ENCODE data around the gene SMIM36. TPM values are rescaled to one million over a fixed set of nuclear protein-coding genes. Genes with fewer than 3 reads are reported as not detected.

SMIM36 gene
- not detected for polyA plus RNA-seq

- Mint-ChIP-seq H3K36me3 (no peaks in the 10 kb centered on the region), H3K4me1 (peaks cover 0 to 4% of the 10 kb centered on the region in 2 donors), H3K27me3 (ENCODE audit: low read depth in 3 of 3) (peaks cover 0 to 10% (median 2%) of the 10 kb centered on the region in 3 donors), H3K4me3 (no peak within 1 kb of the TSS), H3K27ac (no peak within 1 kb of the TSS), H3K9me3 (no peaks in the 10 kb centered on the region)
- DNase-seq: no peak
Observed at GRCh38 chr17:55510986-55511721, at the start of gene SMIM36. SMIM36 (minus strand) TSS chr17:55511452.

GRCh38 chr17:55555772-55556171 lies 44.5 kb upstream of the SMIM36 start:
- Mint-ChIP-seq H3K9me3 (no peaks in the 10 kb centered on the region), H3K27me3 (ENCODE audit: low read depth in 3 of 3) (peaks cover 3 to 14% (median 8%) of the 10 kb centered on the region in 3 donors), H3K36me3 (no peaks in the 10 kb centered on the region), H3K27ac (no peak overlapping the region), H3K4me3 (no peak overlapping the region), H3K4me1 (no peaks in the 10 kb centered on the region)
- no peak for DNase-seq

- H3K4me3 Mint-ChIP-seq: no peak overlapping the region
- no peak for DNase-seq
- no peak overlapping the region for H3K27ac Mint-ChIP-seq
Observed at GRCh38 chr17:55549140-55549539, 37.9 kb upstream of the SMIM36 start.

GRCh38 chr17:55546991-55547664 lies 35.9 kb upstream of the SMIM36 start:
- Mint-ChIP-seq H3K36me3 (no peaks in the 10 kb centered on the region), H3K4me1 (no peaks in the 10 kb centered on the region), H3K27ac (no peak overlapping the region), H3K27me3 (ENCODE audit: low read depth in 3 of 3) (peaks cover 0 to 12% (median 4%) of the 10 kb centered on the region in 3 donors), H3K9me3 (peaks cover 0 to 7% (median 0%) of the 10 kb centered on the region in 6 donors), H3K4me3 (no peak overlapping the region)
- no peak for DNase-seq

More at GRCh38 chr17:55549140-55549539, 37.9 kb upstream of the SMIM36 start:
- Mint-ChIP-seq H3K4me1 (no peaks in the 10 kb centered on the region), H3K27me3 (ENCODE audit: low read depth in 3 of 3) (peaks cover 0 to 11% (median 5%) of the 10 kb centered on the region in 3 donors), H3K9me3 (peaks cover 0 to 4% (median 0%) of the 10 kb centered on the region in 6 donors), H3K36me3 (no peaks in the 10 kb centered on the region)

GRCh38 chr17:55546481-55546880 lies 35.2 kb upstream of the SMIM36 start:
- Mint-ChIP-seq H3K27me3 (ENCODE audit: low read depth in 3 of 3) (peaks cover 0 to 12% (median 4%) of the 10 kb centered on the region in 3 donors), H3K4me1 (no peaks in the 10 kb centered on the region), H3K4me3 (no peak overlapping the region), H3K36me3 (no peaks in the 10 kb centered on the region), H3K9me3 (peaks cover 0 to 8% (median 0%) of the 10 kb centered on the region in 6 donors), H3K27ac (no peak overlapping the region)
- DNase-seq: no peak

GRCh38 chr17:55545806-55546205 lies 34.6 kb upstream of the SMIM36 start:
- DNase-seq: no peak
- Mint-ChIP-seq H3K27me3 (ENCODE audit: low read depth in 3 of 3) (peaks cover 0 to 12% (median 4%) of the 10 kb centered on the region in 3 donors), H3K36me3 (no peaks in the 10 kb centered on the region), H3K4me1 (no peaks in the 10 kb centered on the region), H3K9me3 (peaks cover 0 to 8% (median 0%) of the 10 kb centered on the region in 6 donors), H3K27ac (no peak overlapping the region), H3K4me3 (no peak overlapping the region)

GRCh38 chr17:55543709-55544108 lies 32.5 kb upstream of the SMIM36 start:
- no peaks in the 10 kb centered on the region for H3K36me3 Mint-ChIP-seq
- H3K4me3 Mint-ChIP-seq: no peak overlapping the region
- no peak overlapping the region for H3K27ac Mint-ChIP-seq
- no peaks in the 10 kb centered on the region for H3K4me1 Mint-ChIP-seq
- peaks cover 0 to 4% (median 0%) of the 10 kb centered on the region in 6 donors for H3K9me3 Mint-ChIP-seq
- DNase-seq: no peak
- H3K27me3 Mint-ChIP-seq (ENCODE audit: low read depth in 3 of 3): peaks cover 0 to 8% (median 6%) of the 10 kb centered on the region in 3 donors

GRCh38 chr17:55540414-55541091 lies 29.3 kb upstream of the SMIM36 start:
- Mint-ChIP-seq H3K27ac (no peak overlapping the region), H3K36me3 (no peaks in the 10 kb centered on the region), H3K4me1 (no peaks in the 10 kb centered on the region), H3K9me3 (peaks cover 0 to 4% (median 0%) of the 10 kb centered on the region in 6 donors), H3K27me3 (ENCODE audit: low read depth in 3 of 3) (peaks cover 3 to 5% (median 3%) of the 10 kb centered on the region in 3 donors), H3K4me3 (no peak overlapping the region)
- DNase-seq: no peak

GRCh38 chr17:55536205-55536604 lies 25.0 kb upstream of the SMIM36 start:
- Mint-ChIP-seq H3K4me3 (no peak overlapping the region), H3K27me3 (ENCODE audit: low read depth in 3 of 3) (peaks cover 0 to 3% (median 2%) of the 10 kb centered on the region in 3 donors), H3K27ac (no peak overlapping the region), H3K36me3 (no peaks in the 10 kb centered on the region), H3K4me1 (no peaks in the 10 kb centered on the region), H3K9me3 (no peaks in the 10 kb centered on the region)
- no peak for DNase-seq

GRCh38 chr17:55533608-55534007 lies 22.4 kb upstream of the SMIM36 start:
- no peak overlapping the region for H3K4me3 Mint-ChIP-seq
- H3K27ac Mint-ChIP-seq: no peak overlapping the region
- H3K9me3 Mint-ChIP-seq: no peaks in the 10 kb centered on the region
- no peaks in the 10 kb centered on the region for H3K4me1 Mint-ChIP-seq
- no peaks in the 10 kb centered on the region for H3K36me3 Mint-ChIP-seq
- no peak for DNase-seq
- peaks cover 0 to 3% (median under 1%) of the 10 kb centered on the region in 3 donors for H3K27me3 Mint-ChIP-seq (ENCODE audit: low read depth in 3 of 3)

- Mint-ChIP-seq H3K27me3 (ENCODE audit: low read depth in 3 of 3) (peaks cover 0 to 5% (median 1%) of the 10 kb centered on the region in 3 donors), H3K36me3 (no peaks in the 10 kb centered on the region), H3K4me1 (no peaks in the 10 kb centered on the region), H3K4me3 (no peak overlapping the region), H3K27ac (no peak overlapping the region), H3K9me3 (no peaks in the 10 kb centered on the region)
- DNase-seq: no peak
Observed at GRCh38 chr17:55532670-55533069, 21.4 kb upstream of the SMIM36 start.

- Mint-ChIP-seq H3K4me1 (no peaks in the 10 kb centered on the region), H3K9me3 (no peaks in the 10 kb centered on the region), H3K27me3 (ENCODE audit: low read depth in 3 of 3) (peaks cover 0 to 5% (median 3%) of the 10 kb centered on the region in 3 donors), H3K27ac (no peak overlapping the region), H3K4me3 (no peak overlapping the region), H3K36me3 (no peaks in the 10 kb centered on the region)
- no peak for DNase-seq
Observed at GRCh38 chr17:55531053-55531728, 19.9 kb upstream of the SMIM36 start.

- Mint-ChIP-seq H3K4me3 (no peak overlapping the region), H3K4me1 (no peaks in the 10 kb centered on the region), H3K9me3 (no peaks in the 10 kb centered on the region), H3K36me3 (no peaks in the 10 kb centered on the region), H3K27me3 (ENCODE audit: low read depth in 3 of 3) (peaks cover 1 to 5% (median 3%) of the 10 kb centered on the region in 3 donors), H3K27ac (no peak overlapping the region)
- no peak for DNase-seq
Observed at GRCh38 chr17:55530064-55530463, 18.8 kb upstream of the SMIM36 start.
